ENCODE measurements around the gene KLF13.
A peak's percentile ranks its signal among the peaks of the same experiment; 100 is the strongest.

KLF13 gene

GRCh38 chr15:31390777-31391486, 64.3 kb downstream of the KLF13 start:
- DNase-seq (ENCODE audit: low read depth) = no peak
- TF ChIP-seq CTCF (IDR thresholded peaks at IDR 0.05; ENCODE audit: low read depth, low read length) = no peak
- no peak for TF ChIP-seq MAX (IDR thresholded peaks at IDR 0.05; ENCODE audit: low read depth, low read length)
- no peak for TF ChIP-seq MYC (IDR thresholded peaks at IDR 0.05; ENCODE audit: low read depth, low read length)
- TF ChIP-seq POLR2A (IDR thresholded peaks at IDR 0.05; ENCODE audit: extremely low read depth, insufficient read length) = no peak
- no peak overlapping the region for H3K4me3 ChIP-seq (ENCODE audit: low read depth, low read length)

- peak overlapping the region; percentile 51 for H3K4me3 ChIP-seq (ENCODE audit: low read depth, low read length)
- TF ChIP-seq MAX (IDR thresholded peaks at IDR 0.05; ENCODE audit: low read depth, low read length) (no peak), POLR2A (IDR thresholded peaks at IDR 0.05; ENCODE audit: extremely low read depth, insufficient read length) (no peak), CTCF (IDR thresholded peaks at IDR 0.05; ENCODE audit: low read depth, low read length) (no peak), MYC (IDR thresholded peaks at IDR 0.05; ENCODE audit: low read depth, low read length) (no peak)
- DNase-seq (ENCODE audit: low read depth) = peak; percentile 65
Observed at GRCh38 chr15:31391687-31392671, 65.3 kb downstream of the KLF13 start.

- TF ChIP-seq POLR2A (IDR thresholded peaks at IDR 0.05; ENCODE audit: extremely low read depth, insufficient read length) (no peak), CTCF (IDR thresholded peaks at IDR 0.05; ENCODE audit: low read depth, low read length) (no peak), MAX (IDR thresholded peaks at IDR 0.05; ENCODE audit: low read depth, low read length) (no peak), MYC (IDR thresholded peaks at IDR 0.05; ENCODE audit: low read depth, low read length) (no peak)
- peak overlapping the region; percentile 51 for H3K4me3 ChIP-seq (ENCODE audit: low read depth, low read length)
- peak; percentile 37 for DNase-seq (ENCODE audit: low read depth)
Observed at GRCh38 chr15:31392761-31393401, 66.2 kb downstream of the KLF13 start.

GRCh38 chr15:31393444-31394091, 66.9 kb downstream of the KLF13 start:
- DNase-seq (ENCODE audit: low read depth) = peak; percentile 90
- TF ChIP-seq MYC (IDR thresholded peaks at IDR 0.05; ENCODE audit: low read depth, low read length) = no peak
- no peak for TF ChIP-seq CTCF (IDR thresholded peaks at IDR 0.05; ENCODE audit: low read depth, low read length)
- no peak for TF ChIP-seq POLR2A (IDR thresholded peaks at IDR 0.05; ENCODE audit: extremely low read depth, insufficient read length)
- TF ChIP-seq MAX (IDR thresholded peaks at IDR 0.05; ENCODE audit: low read depth, low read length) = no peak
- H3K4me3 ChIP-seq (ENCODE audit: low read depth, low read length) = no peak overlapping the region

GRCh38 chr15:31396881-31397560, 70.4 kb downstream of the KLF13 start:
- DNase-seq (ENCODE audit: low read depth) = peak; percentile 78
- no peak overlapping the region for H3K4me3 ChIP-seq (ENCODE audit: low read depth, low read length)
- no peak for TF ChIP-seq MAX (IDR thresholded peaks at IDR 0.05; ENCODE audit: low read depth, low read length)
- TF ChIP-seq CTCF (IDR thresholded peaks at IDR 0.05; ENCODE audit: low read depth, low read length) = no peak
- no peak for TF ChIP-seq POLR2A (IDR thresholded peaks at IDR 0.05; ENCODE audit: extremely low read depth, insufficient read length)
- no peak for TF ChIP-seq MYC (IDR thresholded peaks at IDR 0.05; ENCODE audit: low read depth, low read length)
